ENCODE results near the gene ZNF598. TPM values are rescaled to one million over a fixed set of nuclear protein-coding genes. Genes with fewer than 3 reads are reported as not detected.

The ZNF598 gene
- total and polyA plus RNA-seq, 2 of the 13 experiments (the other 11 are each of a cell fraction or from before 2014, with no cell fraction given): 13.5 to 14.2 TPM

DNA sequence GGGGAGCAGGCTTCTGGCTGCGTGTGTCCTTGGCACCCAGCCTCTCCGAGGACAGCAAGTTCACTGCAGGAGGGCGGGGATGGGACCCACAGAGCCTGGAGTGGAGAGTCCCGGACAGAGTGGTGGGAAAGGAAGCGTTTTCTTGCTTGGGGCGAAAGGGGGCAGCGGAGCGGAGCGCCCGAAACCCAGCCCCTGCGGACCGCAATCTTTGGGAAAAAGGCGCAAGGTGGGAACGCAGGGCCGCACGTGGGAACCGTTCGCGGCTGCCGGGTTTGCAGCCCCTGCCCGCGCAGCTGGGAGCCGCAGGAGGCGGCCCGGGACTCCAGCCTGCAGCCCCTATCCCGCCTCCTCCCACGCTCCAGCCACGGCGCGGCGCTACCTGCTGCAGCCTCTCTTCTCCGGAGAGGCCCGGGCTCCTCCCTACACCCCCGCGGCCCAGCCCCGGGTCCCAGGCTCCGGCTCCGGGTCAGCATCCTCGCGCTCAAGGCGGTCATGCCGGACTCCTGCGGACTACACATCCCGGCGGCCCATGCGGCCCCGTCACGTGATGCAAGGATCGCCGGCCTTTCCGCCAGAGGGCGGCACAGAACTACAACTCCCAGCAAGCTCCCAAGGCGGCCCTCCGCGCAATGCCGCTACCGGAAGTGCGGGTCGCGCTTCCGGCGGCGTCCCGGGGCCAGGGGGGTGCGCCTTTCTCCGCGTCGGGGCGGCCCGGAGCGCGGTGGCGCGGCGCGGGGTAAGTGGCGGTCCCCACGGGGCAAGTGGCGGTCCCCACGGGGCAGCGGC lies 37.9 kb upstream of the ZNF598 start, which contains the start of the genes NTHL1 and TSC2 (continued):
- TF ChIP-seq GLI4 (CRISPR knock-in tag; IDR thresholded peaks at IDR 0.05; ENCODE audit: borderline replicate concordance): no peak
- no peak for TF ChIP-seq ZC3H4 (CRISPR knock-in tag; IDR thresholded peaks at IDR 0.05; ENCODE audit: borderline replicate concordance)
- no peak for TF ChIP-seq POLR2AphosphoS2 (IDR thresholded peaks at IDR 0.05; ENCODE audit: low read depth, low read length)
- TF ChIP-seq, protein P1, sequence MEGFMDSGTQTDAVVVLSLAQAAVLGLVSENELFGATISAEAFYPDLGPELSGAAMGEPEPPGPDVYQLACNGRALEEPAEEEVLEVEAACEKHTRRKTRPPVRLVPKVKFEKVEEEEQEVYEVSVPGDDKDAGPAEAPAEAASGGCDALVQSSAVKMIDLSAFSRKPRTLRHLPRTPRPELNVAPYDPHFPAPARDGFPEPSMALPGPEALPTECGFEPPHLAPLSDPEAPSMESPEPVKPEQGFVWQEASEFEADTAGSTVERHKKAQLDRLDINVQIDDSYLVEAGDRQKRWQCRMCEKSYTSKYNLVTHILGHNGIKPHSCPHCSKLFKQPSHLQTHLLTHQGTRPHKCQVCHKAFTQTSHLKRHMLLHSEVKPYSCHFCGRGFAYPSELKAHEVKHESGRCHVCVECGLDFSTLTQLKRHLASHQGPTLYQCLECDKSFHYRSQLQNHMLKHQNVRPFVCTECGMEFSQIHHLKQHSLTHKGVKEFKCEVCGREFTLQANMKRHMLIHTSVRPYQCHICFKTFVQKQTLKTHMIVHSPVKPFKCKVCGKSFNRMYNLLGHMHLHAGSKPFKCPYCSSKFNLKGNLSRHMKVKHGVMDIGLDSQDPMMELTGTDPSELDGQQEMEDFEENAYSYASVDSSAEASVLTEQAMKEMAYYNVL (CRISPR knock-in tag; IDR thresholded peaks at IDR 0.05; ENCODE audit: borderline replicate concordance): peak; percentile 40; the same call in 1 of the 2 replicates
- TF ChIP-seq ZNF460 (CRISPR knock-in tag; IDR thresholded peaks at IDR 0.05; ENCODE audit: borderline replicate concordance): no peak
- TF ChIP-seq, protein P2, sequence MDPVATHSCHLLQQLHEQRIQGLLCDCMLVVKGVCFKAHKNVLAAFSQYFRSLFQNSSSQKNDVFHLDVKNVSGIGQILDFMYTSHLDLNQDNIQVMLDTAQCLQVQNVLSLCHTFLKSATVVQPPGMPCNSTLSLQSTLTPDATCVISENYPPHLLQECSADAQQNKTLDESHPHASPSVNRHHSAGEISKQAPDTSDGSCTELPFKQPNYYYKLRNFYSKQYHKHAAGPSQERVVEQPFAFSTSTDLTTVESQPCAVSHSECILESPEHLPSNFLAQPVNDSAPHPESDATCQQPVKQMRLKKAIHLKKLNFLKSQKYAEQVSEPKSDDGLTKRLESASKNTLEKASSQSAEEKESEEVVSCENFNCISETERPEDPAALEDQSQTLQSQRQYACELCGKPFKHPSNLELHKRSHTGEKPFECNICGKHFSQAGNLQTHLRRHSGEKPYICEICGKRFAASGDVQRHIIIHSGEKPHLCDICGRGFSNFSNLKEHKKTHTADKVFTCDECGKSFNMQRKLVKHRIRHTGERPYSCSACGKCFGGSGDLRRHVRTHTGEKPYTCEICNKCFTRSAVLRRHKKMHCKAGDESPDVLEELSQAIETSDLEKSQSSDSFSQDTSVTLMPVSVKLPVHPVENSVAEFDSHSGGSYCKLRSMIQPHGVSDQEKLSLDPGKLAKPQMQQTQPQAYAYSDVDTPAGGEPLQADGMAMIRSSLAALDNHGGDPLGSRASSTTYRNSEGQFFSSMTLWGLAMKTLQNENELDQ (CRISPR knock-in tag; IDR thresholded peaks at IDR 0.05; ENCODE audit: borderline replicate concordance): no peak
- TF ChIP-seq ZNF343 (CRISPR knock-in tag; IDR thresholded peaks at IDR 0.05): peak; percentile 57; the same call in 1 of the 2 replicates
- no peak for TF ChIP-seq ZNF382 (CRISPR knock-in tag; IDR thresholded peaks at IDR 0.05; ENCODE audit: borderline replicate concordance)
- TF ChIP-seq ZNF142 (CRISPR knock-in tag; IDR thresholded peaks at IDR 0.05): no peak
- TF ChIP-seq HMG20B (CRISPR knock-in tag; conservative IDR thresholded peaks at IDR 0.05): no peak
- peak; percentile 93; the same call in 1 of the 2 replicates for TF ChIP-seq ARID4A (CRISPR knock-in tag; IDR thresholded peaks at IDR 0.05; ENCODE audit: borderline replicate concordance)
- TF ChIP-seq PCBP2 (optimal IDR thresholded peaks at IDR 0.05; ENCODE audit: low read depth, low read length, poor library complexity, severe bottlenecking): no peak
- peak; percentile 81 for TF ChIP-seq ZNF136 (CRISPR knock-in tag; IDR thresholded peaks at IDR 0.05; ENCODE audit: low read depth)

All from HepG2 (cell line).